Activated CD8-positive, alpha-beta T cell treated with anti-CD3 and anti-CD28 coated beads for 36 hours (primary cell): ENCODE data around the gene CKLF. TPM values are rescaled to one million over a fixed set of nuclear protein-coding genes. Genes with fewer than 3 reads are reported as not detected.

ENCODE experiments used
- ATAC-seq: fragments of 200-7000 bp; cut with Tn5 transposase; one replicate; pipeline ENCODE4 v1.10.0; 2021; ENCODE audit warnings: mild to moderate bottlenecking, moderate library complexity
- CTCF ChIA-PET: fragments of 350-600 bp; sonication (Branson Sonifier 250); formaldehyde crosslinking; loops from one replicate; lab custom pipeline; 2021; ENCODE audit warnings: antibody characterized with exemption; lab: Charles Lee
- POLR2A ChIA-PET: fragments of 350-600 bp; sonication (Branson Sonifier 250); formaldehyde crosslinking; loops from one replicate; lab custom pipeline; 2021; ENCODE audit warnings: antibody characterized with exemption; lab: Charles Lee
- DNase-seq: peaks from one replicate; pipeline ENCODE4 v3.0.0-alpha.2; 2020
- H3K27ac Mint-ChIP-seq: one replicate; pipeline ENCODE4 v1.8.0; 2021; ENCODE audit warnings: mild to moderate bottlenecking, mixed read lengths
- H3K27me3 Mint-ChIP-seq: one replicate; pipeline ENCODE4 v1.8.0; 2021; ENCODE audit warnings: mixed read lengths
- H3K36me3 Mint-ChIP-seq: one replicate; pipeline ENCODE4 v1.8.0; 2021; ENCODE audit warnings: low read depth, mixed read lengths
- H3K4me1 Mint-ChIP-seq: one replicate; pipeline ENCODE4 v1.8.0; 2021; ENCODE audit warnings: low read depth, mixed read lengths
- H3K4me3 Mint-ChIP-seq: one replicate; pipeline ENCODE4 v1.8.0; 2021; ENCODE audit warnings: mild to moderate bottlenecking, moderate library complexity, mixed read lengths
- H3K9me3 Mint-ChIP-seq: one replicate; pipeline ENCODE4 v1.8.0; 2021; ENCODE audit warnings: mixed read lengths
- CTCF ChIP-seq: fragments of 200-600 bp; IDR thresholded peaks from one replicate; pipeline ENCODE4 v1.8.0; 2022; ENCODE audit warnings: antibody characterized with exemption, mild to moderate bottlenecking
- intact Hi-C: fragments of 100-400 bp; cut with micrococcal nuclease; formaldehyde crosslinking; loops from one replicate; pipeline ENCODE4 v1.10.0; 2022
- total RNA-seq, 2 experiments: library from RNA; stranded (reverse); gene quantifications; one replicate each; pipeline ENCODE4 v1.2.3, GENCODE V29; 2021

CKLF gene
- total RNA-seq, 2 experiments from 2014 or later = 99.0 to 99.7 TPM

- ATAC-seq (no peak), DNase-seq (no peak)
- intact Hi-C loops = no loop called here
- Mint-ChIP-seq H3K27ac (no peak overlapping the region), H3K36me3 (no peaks in the 10 kb centered on the region), H3K9me3 (no peaks in the 10 kb centered on the region), H3K27me3 (no peaks in the 10 kb centered on the region), H3K4me3 (no peak overlapping the region), H3K4me1 (peaks cover 23% of the 10 kb centered on the region)
- TF ChIP-seq CTCF = no peak
- ChIA-PET POLR2A (interaction anchor here (1.0 to 2.9 kb wide), 2 partner anchors 8 to 19 kb away, joined by 3 to 12 read pairs; partner anchors contain the start of gene CKLF), CTCF (interaction anchor here (1.4 to 1.6 kb wide), 2 partner anchors 19 to 21 kb away, joined by 4 read pairs; no protein-coding TSS in a partner anchor)
Measured at GRCh38 chr16:66543541-66543940, 8.8 kb upstream of the CKLF start.

- peaks cover 27% of the 10 kb centered on the region for H3K4me1 Mint-ChIP-seq
- H3K4me3 Mint-ChIP-seq = no peak overlapping the region
- no peaks in the 10 kb centered on the region for H3K27me3 Mint-ChIP-seq
- no peaks in the 10 kb centered on the region for H3K36me3 Mint-ChIP-seq
- ChIA-PET CTCF (interaction anchor here (1.4 kb wide), 1 partner anchor 21 kb away, joined by 4 read pairs; no protein-coding TSS in a partner anchor), POLR2A (interaction anchor here (1.5 to 2.9 kb wide), 2 partner anchors 8 to 26 kb away, joined by 6 to 12 read pairs; partner anchors contain the start of gene CKLF)
- DNase-seq = no peak
- H3K9me3 Mint-ChIP-seq = no peaks in the 10 kb centered on the region
- no peak overlapping the region for H3K27ac Mint-ChIP-seq
- intact Hi-C loops = no loop called here
- no peak for TF ChIP-seq CTCF
- ATAC-seq = no peak
Measured at GRCh38 chr16:66544016-66544757, 8.2 kb upstream of the CKLF start.

DNA sequence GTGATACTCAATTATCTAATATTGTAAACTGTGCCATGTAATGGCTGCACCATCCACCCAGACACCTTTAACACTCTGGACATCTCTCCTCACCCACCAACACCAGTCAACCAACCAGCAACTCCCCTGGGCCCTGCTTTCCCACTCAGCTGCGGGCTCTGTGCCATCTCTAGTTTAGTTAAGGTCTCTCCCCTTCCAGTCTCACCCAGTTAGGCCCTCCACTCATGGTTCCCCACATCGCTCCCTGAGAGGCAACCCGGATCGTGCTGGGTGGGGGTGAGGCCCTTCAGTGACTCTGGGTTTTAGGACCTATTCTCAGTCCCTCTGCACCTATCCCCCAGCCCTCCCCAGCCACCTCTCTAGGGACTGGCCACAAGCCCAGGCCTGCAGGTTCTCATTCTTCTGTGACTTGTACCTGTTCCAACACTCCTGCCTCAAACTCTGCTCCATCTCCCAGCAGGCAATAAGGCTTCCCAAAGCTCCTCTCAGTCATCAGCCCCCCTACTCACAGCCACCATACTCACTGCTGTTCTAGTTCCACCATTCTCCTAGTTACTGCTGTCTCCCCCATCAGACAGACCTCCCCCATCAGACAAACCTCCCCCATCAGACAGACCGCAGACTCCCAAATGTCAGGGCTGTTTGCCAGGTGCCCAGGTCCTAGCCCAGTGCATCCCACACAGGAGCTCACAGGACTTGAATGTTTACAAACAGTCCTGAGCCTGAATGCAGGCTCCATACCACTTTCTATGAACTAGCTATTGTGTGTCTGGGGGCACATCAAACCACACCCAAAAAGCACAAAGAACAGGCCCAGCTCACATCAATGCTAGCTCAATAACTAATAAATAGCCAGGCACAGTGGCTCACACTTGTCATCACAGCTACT lies 5.0 kb upstream of the CKLF start:
- peaks cover 34% of the 10 kb centered on the region for H3K4me1 Mint-ChIP-seq
- CTCF ChIA-PET = interaction anchor here (1.0 to 2.6 kb wide), 8 partner anchors 10 to 326 kb away, joined by 3 to 9 read pairs (median 4); no protein-coding TSS in a partner anchor
- H3K9me3 Mint-ChIP-seq = no peaks in the 10 kb centered on the region
- DNase-seq = no peak
- peak overlapping the region; percentile 0 for H3K27ac Mint-ChIP-seq
- no peak for ATAC-seq
- H3K36me3 Mint-ChIP-seq = peaks cover under 1% of the 10 kb centered on the region
- intact Hi-C loops = no loop called here
- H3K4me3 Mint-ChIP-seq = no peak overlapping the region
- H3K27me3 Mint-ChIP-seq = no peaks in the 10 kb centered on the region
- POLR2A ChIA-PET = interaction anchor here (1.0 to 7.3 kb wide), 5 partner anchors 9 to 52 kb away, joined by 3 to 78 read pairs (median 4); no protein-coding TSS in a partner anchor
- no peak for TF ChIP-seq CTCF

DNA sequence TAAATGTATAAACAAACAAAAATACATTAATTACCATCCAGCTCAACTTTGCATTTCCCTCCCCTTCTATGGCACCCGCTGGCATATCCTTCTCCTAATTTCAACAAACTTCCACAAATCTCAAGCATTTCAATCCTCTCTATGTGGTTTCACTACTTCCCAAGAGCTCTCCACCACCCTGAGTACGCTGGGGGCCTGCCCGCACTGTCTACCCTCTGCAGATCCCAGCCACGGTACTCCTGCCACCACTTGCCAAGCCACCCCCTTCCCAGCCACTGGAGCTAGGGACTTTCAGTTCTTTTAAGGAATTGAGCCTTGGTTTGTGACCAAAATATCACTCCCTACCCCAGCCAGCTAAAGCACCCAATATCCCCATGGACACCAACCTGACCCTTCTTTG lies 4.3 kb upstream of the CKLF start:
- ATAC-seq (no peak), DNase-seq (no peak)
- Mint-ChIP-seq H3K4me1 (peaks cover 32% of the 10 kb centered on the region), H3K4me3 (no peak overlapping the region), H3K27ac (peak overlapping the region; percentile 85), H3K27me3 (no peaks in the 10 kb centered on the region), H3K36me3 (peaks cover 6% of the 10 kb centered on the region), H3K9me3 (no peaks in the 10 kb centered on the region)
- CTCF ChIA-PET = interaction anchor here (0.9 to 2.6 kb wide), 10 partner anchors 9 to 325 kb away, joined by 3 to 9 read pairs (median 4); no protein-coding TSS in a partner anchor
- intact Hi-C loops = no loop called here
- TF ChIP-seq CTCF = no peak
- POLR2A ChIA-PET = interaction anchor here (1.1 to 7.3 kb wide), 5 partner anchors 17 to 56 kb away, joined by 3 to 78 read pairs (median 5); partner anchors contain the start of gene CMTM3
